Activated CD8-positive, alpha-beta T cell treated with anti-CD3 and anti-CD28 coated beads for 36 hours (primary cell): Measurements from ENCODE around the gene ORAI2. TPM values are rescaled to one million over a fixed set of nuclear protein-coding genes. Genes with fewer than 3 reads are reported as not detected.
"Not testable (repeated sequence)": the region's sequence is repeated elsewhere in the genome, so short reads cannot be mapped to it uniquely, and the experiment has no call there.

Source experiments
- ATAC-seq: fragments of 200-7000 bp; cut with Tn5 transposase; one replicate; pipeline ENCODE4 v1.10.0; 2021; ENCODE audit warnings: mild to moderate bottlenecking, moderate library complexity
- CTCF ChIA-PET: fragments of 350-600 bp; sonication (Branson Sonifier 250); formaldehyde crosslinking; loops from one replicate; lab custom pipeline; 2021; ENCODE audit warnings: antibody characterized with exemption; lab: Charles Lee
- POLR2A ChIA-PET: fragments of 350-600 bp; sonication (Branson Sonifier 250); formaldehyde crosslinking; loops from one replicate; lab custom pipeline; 2021; ENCODE audit warnings: antibody characterized with exemption; lab: Charles Lee
- DNase-seq: peaks from one replicate; pipeline ENCODE4 v3.0.0-alpha.2; 2020
- H3K27ac Mint-ChIP-seq: one replicate; pipeline ENCODE4 v1.8.0; 2021; ENCODE audit warnings: mild to moderate bottlenecking, mixed read lengths
- H3K27me3 Mint-ChIP-seq: one replicate; pipeline ENCODE4 v1.8.0; 2021; ENCODE audit warnings: mixed read lengths
- H3K36me3 Mint-ChIP-seq: one replicate; pipeline ENCODE4 v1.8.0; 2021; ENCODE audit warnings: low read depth, mixed read lengths
- H3K4me1 Mint-ChIP-seq: one replicate; pipeline ENCODE4 v1.8.0; 2021; ENCODE audit warnings: low read depth, mixed read lengths
- H3K4me3 Mint-ChIP-seq: one replicate; pipeline ENCODE4 v1.8.0; 2021; ENCODE audit warnings: mild to moderate bottlenecking, moderate library complexity, mixed read lengths
- H3K9me3 Mint-ChIP-seq: one replicate; pipeline ENCODE4 v1.8.0; 2021; ENCODE audit warnings: mixed read lengths
- intact Hi-C: fragments of 100-400 bp; cut with micrococcal nuclease; formaldehyde crosslinking; loops from one replicate; pipeline ENCODE4 v1.10.0; 2022
- microRNA-seq: library from miRNA; unstranded; fragments of <30 nt; microRNA quantifications from one replicate; pipeline ENCODE4 v1.2.0, GENCODE V29; 2022; ENCODE audit warnings: borderline microRNAs expressed, borderline replicate concordance
- total RNA-seq, 2 experiments: library from RNA; stranded (reverse); gene quantifications; one replicate each; pipeline ENCODE4 v1.2.3, GENCODE V29; 2021

The ORAI2 gene
- total RNA-seq, 2 experiments from 2014 or later = 29.4 to 35.8 TPM

GRCh38 chr7:102493220-102493935, 60.0 kb downstream of the ORAI2 start:
- DNase-seq, H3K4me1 Mint-ChIP-seq, H3K27ac Mint-ChIP-seq, H3K36me3 Mint-ChIP-seq, intact Hi-C loops, H3K4me3 Mint-ChIP-seq, CTCF ChIA-PET, H3K9me3 Mint-ChIP-seq, POLR2A ChIA-PET, H3K27me3 Mint-ChIP-seq: not testable (repeated sequence)
- peak; percentile 58 for ATAC-seq

GRCh38 chr7:102494026-102494425, 60.7 kb downstream of the ORAI2 start:
- H3K27me3 Mint-ChIP-seq, H3K9me3 Mint-ChIP-seq, CTCF ChIA-PET, POLR2A ChIA-PET, H3K4me3 Mint-ChIP-seq, H3K4me1 Mint-ChIP-seq, H3K36me3 Mint-ChIP-seq, intact Hi-C loops, H3K27ac Mint-ChIP-seq: not testable (repeated sequence)
- ATAC-seq (peak; percentile 19), DNase-seq (peak; percentile 69)

- H3K4me3 Mint-ChIP-seq, H3K4me1 Mint-ChIP-seq, POLR2A ChIA-PET, DNase-seq, CTCF ChIA-PET, H3K27ac Mint-ChIP-seq, H3K27me3 Mint-ChIP-seq, H3K36me3 Mint-ChIP-seq, H3K9me3 Mint-ChIP-seq, intact Hi-C loops: not testable (repeated sequence)
- ATAC-seq = peak; percentile 74
These were observed 61.2 kb downstream of the ORAI2 start for GRCh38 chr7:102494473-102495149.

GRCh38 chr7:102496861-102497260, 63.5 kb downstream of the ORAI2 start:
- H3K36me3 Mint-ChIP-seq, H3K27ac Mint-ChIP-seq, CTCF ChIA-PET, POLR2A ChIA-PET, intact Hi-C loops, H3K9me3 Mint-ChIP-seq, H3K4me3 Mint-ChIP-seq, DNase-seq, H3K4me1 Mint-ChIP-seq, ATAC-seq, H3K27me3 Mint-ChIP-seq: not testable (repeated sequence)

GRCh38 chr7:102497308-102497707, 63.9 kb downstream of the ORAI2 start:
- CTCF ChIA-PET, H3K4me1 Mint-ChIP-seq, intact Hi-C loops, ATAC-seq, H3K4me3 Mint-ChIP-seq, H3K36me3 Mint-ChIP-seq, H3K9me3 Mint-ChIP-seq, POLR2A ChIA-PET, H3K27ac Mint-ChIP-seq, H3K27me3 Mint-ChIP-seq, DNase-seq: not testable (repeated sequence)

GRCh38 chr7:102498321-102498720, 64.9 kb downstream of the ORAI2 start:
- DNase-seq, H3K27ac Mint-ChIP-seq, intact Hi-C loops, H3K4me1 Mint-ChIP-seq, POLR2A ChIA-PET, H3K27me3 Mint-ChIP-seq, H3K36me3 Mint-ChIP-seq, H3K9me3 Mint-ChIP-seq, CTCF ChIA-PET, ATAC-seq, H3K4me3 Mint-ChIP-seq: not testable (repeated sequence)

GRCh38 chr7:102503141-102503540, 69.8 kb downstream of the ORAI2 start:
- H3K9me3 Mint-ChIP-seq, CTCF ChIA-PET, H3K36me3 Mint-ChIP-seq, DNase-seq, intact Hi-C loops, H3K27ac Mint-ChIP-seq, POLR2A ChIA-PET, H3K4me3 Mint-ChIP-seq, H3K4me1 Mint-ChIP-seq, ATAC-seq, H3K27me3 Mint-ChIP-seq: not testable (repeated sequence)

GRCh38 chr7:102505298-102506185, 72.2 kb downstream of the ORAI2 start:
- ATAC-seq, H3K36me3 Mint-ChIP-seq, POLR2A ChIA-PET, H3K27me3 Mint-ChIP-seq, H3K27ac Mint-ChIP-seq, intact Hi-C loops, H3K9me3 Mint-ChIP-seq, CTCF ChIA-PET, H3K4me1 Mint-ChIP-seq, H3K4me3 Mint-ChIP-seq: not testable (repeated sequence)
- DNase-seq = peak; percentile 1

Small RNAs within 50 kb of the gene (microRNA-seq; reads per million reads assigned to microRNA genes)
- gene MIR4467 = 2.1 reads per million
- gene MIR5090 = 8.2 reads per million, percentile 28 among the genes with 10 or more reads in this experiment
- gene MIR548O = not detected

Other genes with a start within 250 kb of the ORAI2 start
- 1 to 10 TPM; 5.0 to 7.1 TPM for gene SH2B2, start 146.7 kb upstream of the ORAI2 start, total RNA-seq
- gene SPDYE6, start 77.1 kb upstream of the ORAI2 start, total RNA-seq = not detected
- 10 to 100 TPM; 29.8 to 33.6 TPM for gene PRKRIP1, start 37.2 kb upstream of the ORAI2 start, total RNA-seq
- gene ALKBH4, start 31.3 kb downstream of the ORAI2 start, total RNA-seq = 1 to 10 TPM; 6.0 to 6.9 TPM
- 10 to 100 TPM; 12.3 to 12.7 TPM for gene LRWD1, start 31.4 kb downstream of the ORAI2 start, total RNA-seq
- 10 to 100 TPM; 49.1 to 54.7 TPM for gene POLR2J, start 45.3 kb downstream of the ORAI2 start, total RNA-seq
- gene RASA4B, start 84.2 kb downstream of the ORAI2 start, total RNA-seq = 10 to 100 TPM; 26.0 to 31.3 TPM
- gene UPK3BL2, start 110.1 kb downstream of the ORAI2 start, total RNA-seq = 10 to 100 TPM; 21.4 to 22.3 TPM
- gene SPDYE2, start 117.7 kb downstream of the ORAI2 start, total RNA-seq = not detected
- 10 to 100 TPM; 38.0 to 40.5 TPM for gene POLR2J3, start 139.0 kb downstream of the ORAI2 start, total RNA-seq
- gene RASA4, start 183.2 kb downstream of the ORAI2 start, total RNA-seq = 10 to 100 TPM; 92.6 to 95.1 TPM
- 10 to 100 TPM; 23.8 to 27.8 TPM for gene UPK3BL1, start 209.2 kb downstream of the ORAI2 start, total RNA-seq
- gene SPDYE2B, start 216.7 kb downstream of the ORAI2 start, total RNA-seq = not detected
- gene POLR2J2, start 238.1 kb downstream of the ORAI2 start, total RNA-seq = 10 to 100 TPM; 13.2 to 13.8 TPM